ENCODE measurements around the gene ITPR1. TPM values are rescaled to one million over a fixed set of nuclear protein-coding genes. Genes with fewer than 3 reads are reported as not detected.

Gene ITPR1
- polyA plus RNA-seq, 5 donors, result 34.8 to 47.9 (median 40.8) TPM

- no peak for DNase-seq
Measured at GRCh38 chr3:4637265-4637664, 144.1 kb downstream of the ITPR1 start.

- DNase-seq, result no peak
Measured at GRCh38 chr3:4641863-4642563, 148.9 kb downstream of the ITPR1 start.

GRCh38 chr3:4642611-4643010, 149.5 kb downstream of the ITPR1 start:
- DNase-seq, result no peak

GRCh38 chr3:4643904-4644547, 150.9 kb downstream of the ITPR1 start:
- no peak for DNase-seq

GRCh38 chr3:4644951-4645350, 151.8 kb downstream of the ITPR1 start:
- DNase-seq, result no peak

- no peak for DNase-seq
Measured at GRCh38 chr3:4645468-4645867, 152.3 kb downstream of the ITPR1 start.

GRCh38 chr3:4647411-4647810, 154.3 kb downstream of the ITPR1 start:
- no peak for DNase-seq

GRCh38 chr3:4655145-4656045, 162.2 kb downstream of the ITPR1 start:
- DNase-seq, result no peak

GRCh38 chr3:4656059-4656458, 162.9 kb downstream of the ITPR1 start:
- DNase-seq, result peak; percentile 40 to 51

- no peak for DNase-seq
Measured at GRCh38 chr3:4656626-4657328, 163.6 kb downstream of the ITPR1 start.

GRCh38 chr3:4660936-4661335, 167.8 kb downstream of the ITPR1 start:
- DNase-seq, result no peak

- no peak for DNase-seq
Measured at GRCh38 chr3:4664412-4664811, 171.3 kb downstream of the ITPR1 start.

GRCh38 chr3:4665197-4665596, 172.0 kb downstream of the ITPR1 start:
- no peak for DNase-seq

- DNase-seq, result no peak
Measured at GRCh38 chr3:4666071-4666470, 172.9 kb downstream of the ITPR1 start.

- no peak for DNase-seq
Measured at GRCh38 chr3:4670352-4670751, 177.2 kb downstream of the ITPR1 start.

GRCh38 chr3:4672725-4673275, 179.7 kb downstream of the ITPR1 start:
- DNase-seq, result peak; percentile 5 to 20

- DNase-seq, result no peak
Measured at GRCh38 chr3:4674216-4674615, 181.1 kb downstream of the ITPR1 start.

- DNase-seq, result no peak
Measured at GRCh38 chr3:4675704-4676103, 182.6 kb downstream of the ITPR1 start.

GRCh38 chr3:4678320-4678719, 185.2 kb downstream of the ITPR1 start:
- DNase-seq, result no peak

- no peak for DNase-seq
Measured at GRCh38 chr3:4680227-4680691, 187.1 kb downstream of the ITPR1 start.

GRCh38 chr3:4680871-4681300, 187.7 kb downstream of the ITPR1 start:
- DNase-seq, result no peak
